ENCODE data around the gene ABCA2.
A peak's percentile ranks its signal among the peaks of the same experiment; 100 is the strongest.

ABCA2 gene, protein sequence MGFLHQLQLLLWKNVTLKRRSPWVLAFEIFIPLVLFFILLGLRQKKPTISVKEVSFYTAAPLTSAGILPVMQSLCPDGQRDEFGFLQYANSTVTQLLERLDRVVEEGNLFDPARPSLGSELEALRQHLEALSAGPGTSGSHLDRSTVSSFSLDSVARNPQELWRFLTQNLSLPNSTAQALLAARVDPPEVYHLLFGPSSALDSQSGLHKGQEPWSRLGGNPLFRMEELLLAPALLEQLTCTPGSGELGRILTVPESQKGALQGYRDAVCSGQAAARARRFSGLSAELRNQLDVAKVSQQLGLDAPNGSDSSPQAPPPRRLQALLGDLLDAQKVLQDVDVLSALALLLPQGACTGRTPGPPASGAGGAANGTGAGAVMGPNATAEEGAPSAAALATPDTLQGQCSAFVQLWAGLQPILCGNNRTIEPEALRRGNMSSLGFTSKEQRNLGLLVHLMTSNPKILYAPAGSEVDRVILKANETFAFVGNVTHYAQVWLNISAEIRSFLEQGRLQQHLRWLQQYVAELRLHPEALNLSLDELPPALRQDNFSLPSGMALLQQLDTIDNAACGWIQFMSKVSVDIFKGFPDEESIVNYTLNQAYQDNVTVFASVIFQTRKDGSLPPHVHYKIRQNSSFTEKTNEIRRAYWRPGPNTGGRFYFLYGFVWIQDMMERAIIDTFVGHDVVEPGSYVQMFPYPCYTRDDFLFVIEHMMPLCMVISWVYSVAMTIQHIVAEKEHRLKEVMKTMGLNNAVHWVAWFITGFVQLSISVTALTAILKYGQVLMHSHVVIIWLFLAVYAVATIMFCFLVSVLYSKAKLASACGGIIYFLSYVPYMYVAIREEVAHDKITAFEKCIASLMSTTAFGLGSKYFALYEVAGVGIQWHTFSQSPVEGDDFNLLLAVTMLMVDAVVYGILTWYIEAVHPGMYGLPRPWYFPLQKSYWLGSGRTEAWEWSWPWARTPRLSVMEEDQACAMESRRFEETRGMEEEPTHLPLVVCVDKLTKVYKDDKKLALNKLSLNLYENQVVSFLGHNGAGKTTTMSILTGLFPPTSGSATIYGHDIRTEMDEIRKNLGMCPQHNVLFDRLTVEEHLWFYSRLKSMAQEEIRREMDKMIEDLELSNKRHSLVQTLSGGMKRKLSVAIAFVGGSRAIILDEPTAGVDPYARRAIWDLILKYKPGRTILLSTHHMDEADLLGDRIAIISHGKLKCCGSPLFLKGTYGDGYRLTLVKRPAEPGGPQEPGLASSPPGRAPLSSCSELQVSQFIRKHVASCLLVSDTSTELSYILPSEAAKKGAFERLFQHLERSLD (N-terminal part only)

GRCh38 chr9:137027369-137028262 is at the start of gene ABCA2:
Gene ABCA2, minus strand, starts transcription at chr9:137028237. Its CDS starts 97 bp downstream, at chr9:137028140.
- DNase-seq (ENCODE audit: low read depth) = no peak

- DNase-seq (ENCODE audit: low read depth) = peak; percentile 49
Measured at GRCh38 chr9:137077010-137077747, 49.1 kb upstream of the ABCA2 start, which contains the start of gene UAP1L1. Gene UAP1L1, plus strand, starts transcription at chr9:137077517. Its CDS starts 16 bp downstream, at chr9:137077533.

DNA sequence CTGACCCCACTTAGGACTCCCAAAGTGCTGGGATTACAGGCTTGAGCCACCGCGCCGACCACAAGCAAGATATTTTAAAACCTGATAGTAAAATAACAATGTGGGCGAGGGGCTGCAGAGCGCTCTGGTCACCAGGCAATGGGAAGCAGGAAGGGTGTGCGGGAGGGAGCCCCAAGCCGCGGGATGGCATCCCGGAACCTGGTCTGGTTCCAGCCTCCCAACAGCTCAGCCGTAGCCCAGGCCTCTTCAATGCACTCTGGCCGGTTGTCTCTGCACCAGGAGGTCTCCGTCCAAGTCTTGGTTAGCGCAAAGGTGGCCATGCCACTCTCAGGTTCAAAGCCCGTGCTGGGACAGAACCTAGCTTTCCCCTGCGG is 48.6 kb upstream of the ABCA2 start:
- no peak for DNase-seq (ENCODE audit: low read depth)

DNA sequence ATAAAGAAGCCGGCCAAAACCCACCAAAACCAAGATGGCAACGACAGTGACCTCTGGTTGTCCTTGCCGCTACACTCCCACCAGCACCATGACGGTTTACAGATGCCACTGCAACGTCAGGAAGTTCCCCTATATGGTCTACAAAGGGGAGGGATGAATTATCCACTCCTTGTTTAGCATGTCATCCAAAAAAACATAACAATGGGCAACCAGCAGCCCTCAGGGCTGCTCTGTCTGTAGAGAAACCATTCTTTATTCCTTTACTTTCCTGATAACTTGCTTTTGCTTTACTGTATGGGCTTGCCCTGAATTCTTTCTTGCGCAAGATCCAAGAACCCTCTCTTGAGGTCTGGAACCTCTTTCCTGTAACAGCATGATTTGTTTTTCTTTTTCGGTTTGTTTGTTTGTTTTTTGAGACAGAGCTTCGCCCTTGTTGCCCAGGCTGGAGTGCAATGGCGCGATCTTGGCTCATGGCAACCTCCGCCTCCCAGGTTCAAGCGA is 47.3 kb upstream of the ABCA2 start:
- DNase-seq (ENCODE audit: low read depth) = no peak

DNA sequence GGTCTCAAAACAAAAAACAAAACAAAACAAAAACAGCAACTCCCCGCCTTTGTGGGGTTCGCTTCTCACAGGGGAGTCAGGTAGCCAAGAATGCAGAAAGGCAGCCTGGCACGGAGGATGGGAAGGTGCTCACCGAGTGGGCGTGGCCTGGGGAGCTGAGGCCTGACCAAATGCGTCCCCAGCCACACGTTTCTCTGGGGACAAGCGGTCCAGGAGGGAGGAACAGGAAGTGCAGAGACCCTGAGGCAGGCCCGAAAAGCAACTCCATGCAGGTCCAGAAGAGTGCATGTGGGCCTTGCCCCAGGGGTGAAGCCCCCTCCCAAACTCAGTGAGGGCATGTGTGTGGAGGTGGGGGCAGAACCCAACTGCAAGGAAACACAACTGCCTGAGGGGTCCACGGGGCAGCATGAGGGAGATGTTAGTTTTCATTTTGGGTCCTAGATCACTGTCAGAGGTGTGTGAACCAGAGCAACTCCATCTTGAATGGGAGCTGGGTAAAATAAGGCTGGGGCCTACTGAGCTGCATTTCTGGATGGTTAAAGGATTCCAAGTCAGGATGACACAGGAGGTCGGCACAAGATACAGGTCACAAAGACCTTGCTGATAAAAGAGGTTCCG is 46.7 kb upstream of the ABCA2 start:
- no peak for DNase-seq (ENCODE audit: low read depth)

DNA sequence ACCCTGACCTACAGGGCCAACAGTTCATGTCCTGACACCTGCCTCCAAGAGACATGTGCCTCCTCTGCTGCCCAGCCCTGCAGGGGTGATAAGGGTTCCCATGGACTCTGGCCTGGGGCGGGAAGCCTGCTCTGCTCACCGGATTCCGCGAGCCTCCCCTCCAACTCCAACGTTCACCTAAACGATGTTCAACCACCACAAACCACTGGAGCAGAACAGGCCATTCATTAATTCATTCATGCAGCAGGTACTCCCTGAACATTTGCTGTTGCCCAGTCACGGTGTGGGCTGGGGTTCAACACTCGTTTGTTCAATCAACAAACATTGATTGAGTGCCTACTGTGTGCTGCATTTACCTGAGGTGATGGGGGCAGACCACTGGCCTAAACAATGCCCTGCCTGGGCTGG is 46.0 kb upstream of the ABCA2 start:
- DNase-seq (ENCODE audit: low read depth) = no peak

DNA sequence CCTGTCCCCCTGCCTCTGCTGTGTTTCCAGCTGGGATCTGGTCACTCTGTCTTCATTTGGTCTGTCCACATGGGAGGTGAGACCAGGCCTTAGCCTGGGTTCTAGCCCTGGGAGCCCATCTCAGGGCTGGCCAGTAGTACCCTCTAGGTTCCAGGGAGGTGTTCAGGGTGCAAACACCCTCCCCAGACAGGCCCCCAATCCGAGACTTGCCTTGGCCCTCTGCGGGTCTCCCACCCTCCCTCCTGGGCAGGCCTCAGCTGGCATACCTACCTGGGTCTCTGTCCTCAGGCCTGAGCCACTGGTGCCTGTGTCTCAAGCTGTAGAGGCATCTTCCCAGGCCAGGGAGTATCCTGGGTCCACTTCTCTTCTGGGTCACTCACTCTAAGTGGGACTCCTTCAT is 43.2 kb upstream of the ABCA2 start:
- no peak for DNase-seq (ENCODE audit: low read depth)

DNA sequence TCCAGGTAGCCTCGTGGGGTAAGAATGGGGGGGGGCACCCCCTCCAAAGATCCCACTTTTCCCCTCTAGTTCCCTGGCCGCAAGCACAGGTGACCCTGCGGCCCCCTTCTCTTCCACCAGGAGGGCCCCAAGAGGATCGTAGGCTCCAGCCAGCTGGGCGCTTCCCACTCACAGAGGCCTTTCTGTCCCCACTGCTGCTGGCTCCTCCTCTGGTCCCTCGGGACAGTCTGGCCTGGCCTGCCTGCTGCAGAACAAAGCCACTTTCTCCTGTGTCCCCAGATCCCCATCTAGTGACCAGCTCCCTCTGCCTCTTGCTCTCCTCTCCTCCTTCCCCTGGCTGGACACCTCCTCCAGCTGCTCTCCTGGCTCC is 42.9 kb upstream of the ABCA2 start:
- DNase-seq (ENCODE audit: low read depth) = no peak

DNA sequence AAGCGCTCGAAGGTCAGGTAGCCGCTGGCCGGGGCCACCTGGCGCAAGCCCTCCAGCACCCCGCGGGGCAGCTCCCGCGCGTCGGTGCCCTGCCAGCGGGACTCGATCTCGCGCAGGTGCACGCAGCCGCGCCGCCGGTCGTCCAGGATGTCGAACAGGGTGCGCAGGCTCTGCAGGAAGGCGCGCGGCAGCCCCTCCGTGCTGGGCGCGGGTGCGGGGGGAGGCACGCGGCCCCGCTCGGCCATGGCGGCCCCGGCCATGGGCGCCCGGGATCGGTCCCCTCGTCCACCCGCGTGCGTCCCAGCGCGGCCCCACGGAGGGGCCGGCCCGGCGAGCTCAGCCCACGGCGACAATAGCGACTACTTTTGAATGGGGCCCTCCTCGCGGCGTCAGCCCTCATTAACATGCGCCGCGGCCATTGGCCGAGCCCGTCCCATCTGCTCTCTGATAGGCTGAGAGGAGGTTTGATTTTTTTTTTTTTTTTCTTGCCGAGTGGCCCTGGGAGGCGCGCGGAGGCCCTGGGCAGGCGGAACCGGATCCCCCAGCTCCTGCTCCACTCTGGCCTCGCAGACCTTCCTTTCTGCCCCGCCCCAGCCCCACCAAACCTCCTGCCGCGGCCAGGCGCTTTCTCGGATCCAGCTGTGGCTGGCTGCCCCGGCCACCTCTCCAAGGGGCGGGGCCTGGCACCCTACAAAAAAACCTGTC is 42.3 kb upstream of the ABCA2 start, which contains the start of gene SAPCD2:
Gene SAPCD2 (minus strand): TSS at position 357 of the 705 bp plus-strand sequence. CDS start 97 bp downstream, at position 260.
- DNase-seq (ENCODE audit: low read depth) = peak; percentile 77

DNA sequence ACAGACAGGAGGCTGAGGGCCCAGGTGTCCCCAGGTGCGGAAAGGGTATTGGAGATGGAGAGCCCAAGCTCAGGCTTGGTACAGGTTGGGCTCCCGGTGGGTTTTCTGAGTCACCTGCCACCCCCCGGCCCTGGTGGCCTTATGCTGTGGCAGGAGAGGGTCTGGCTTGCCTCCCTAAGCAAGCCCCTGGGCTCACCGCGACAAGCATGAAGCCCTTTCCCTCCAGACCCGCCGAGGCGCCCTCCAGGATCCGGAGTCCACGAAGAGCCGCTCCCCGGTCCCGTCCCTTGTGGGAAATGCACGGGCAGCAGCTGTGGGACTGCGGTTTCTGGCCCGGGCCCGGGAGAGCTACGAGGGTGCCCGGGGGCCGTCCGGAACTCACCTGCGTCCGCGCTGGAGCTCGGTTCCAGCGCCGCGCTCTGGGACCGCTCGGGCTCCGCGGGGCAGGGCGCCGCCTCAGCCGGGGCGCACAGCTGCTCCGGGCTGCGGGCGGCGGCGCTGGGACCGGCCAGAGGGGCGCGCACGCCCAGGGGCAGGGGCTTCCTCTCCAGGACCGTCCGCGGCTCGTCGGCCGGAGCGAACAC is 41.6 kb upstream of the ABCA2 start:
- DNase-seq (ENCODE audit: low read depth) = no peak

DNA sequence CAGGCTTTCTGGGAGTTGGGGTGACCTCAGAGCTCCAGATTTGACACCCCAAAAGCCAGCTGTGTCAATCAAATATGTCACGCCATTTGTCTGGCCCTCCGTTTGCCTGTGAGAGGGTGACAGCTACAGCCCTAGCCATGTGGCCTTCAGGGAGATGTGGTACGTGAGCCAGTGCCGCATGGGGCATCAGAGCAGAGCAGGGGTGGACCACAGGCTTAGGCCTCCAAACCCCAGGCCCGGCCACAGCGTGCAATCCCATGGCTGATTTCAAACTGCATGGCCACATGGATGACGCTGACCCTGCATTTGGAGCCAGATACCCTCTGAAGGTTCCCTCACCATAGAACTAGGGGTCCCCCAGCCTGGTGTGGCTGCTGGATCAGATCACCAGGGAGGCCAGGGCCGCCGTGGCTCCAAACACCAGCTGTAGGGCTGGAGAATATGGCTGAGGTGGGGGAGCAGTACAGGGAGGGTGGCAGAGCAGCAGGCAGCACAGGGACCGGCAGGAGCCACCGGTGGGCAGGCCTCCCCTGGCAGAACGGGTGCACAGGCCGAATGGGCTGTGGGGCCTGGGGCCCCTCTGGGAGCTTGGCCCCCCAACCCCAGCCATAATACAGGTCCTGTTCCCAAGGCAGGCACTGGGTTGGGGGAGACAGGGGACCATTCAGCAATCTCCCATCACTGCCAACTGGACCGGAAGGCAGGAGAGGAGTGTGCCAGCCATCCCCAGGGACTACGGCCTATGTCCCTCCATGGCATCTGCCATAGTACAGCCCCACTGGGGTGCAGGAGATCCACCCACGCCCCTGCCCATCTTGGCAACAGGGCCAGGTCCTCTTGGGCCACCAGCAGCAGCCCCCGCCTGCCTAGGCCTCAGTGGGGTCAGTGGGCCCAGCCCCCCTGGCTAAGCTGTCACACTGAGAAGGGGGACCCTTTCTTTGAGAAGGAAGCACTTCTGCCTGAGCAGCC is 40.8 kb upstream of the ABCA2 start:
- no peak for DNase-seq (ENCODE audit: low read depth)

DNA sequence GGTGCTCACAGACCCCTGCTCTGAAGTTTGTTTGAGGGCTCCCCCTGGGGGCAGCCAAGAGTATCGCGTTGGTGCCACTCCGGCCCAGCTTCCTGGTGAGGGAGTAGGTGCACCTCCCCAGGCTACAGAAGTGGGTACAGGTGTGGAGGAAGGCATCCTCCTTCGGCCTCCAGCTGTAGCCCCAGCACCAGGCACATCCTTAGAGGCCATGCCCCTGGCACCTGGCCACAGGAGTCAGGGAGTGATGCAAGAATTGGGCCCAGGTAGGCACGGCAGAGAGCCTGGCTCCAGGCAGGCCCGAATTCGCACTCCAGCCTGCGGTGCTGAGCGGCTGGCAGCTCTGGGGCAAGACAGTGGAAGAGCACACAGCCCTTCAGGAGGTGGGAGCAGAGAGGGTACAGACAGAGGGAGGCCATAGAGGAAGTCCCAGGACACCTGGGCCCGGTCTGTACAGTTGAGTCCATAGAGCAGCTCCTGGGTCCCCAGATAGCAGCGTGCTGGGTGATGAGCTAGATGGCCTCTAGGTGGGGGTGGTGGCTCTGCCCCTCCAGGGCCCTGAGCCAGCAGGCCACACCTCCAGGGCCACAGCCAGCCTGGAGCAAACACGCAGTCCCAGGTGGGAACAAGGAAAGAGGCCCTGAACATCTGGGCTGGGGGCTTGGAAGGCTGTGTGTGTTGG is 40.0 kb upstream of the ABCA2 start:
- peak; percentile 68 for DNase-seq (ENCODE audit: low read depth)

- no peak for DNase-seq (ENCODE audit: low read depth)
Measured at GRCh38 chr9:137066096-137066861, 38.2 kb upstream of the ABCA2 start.

DNA sequence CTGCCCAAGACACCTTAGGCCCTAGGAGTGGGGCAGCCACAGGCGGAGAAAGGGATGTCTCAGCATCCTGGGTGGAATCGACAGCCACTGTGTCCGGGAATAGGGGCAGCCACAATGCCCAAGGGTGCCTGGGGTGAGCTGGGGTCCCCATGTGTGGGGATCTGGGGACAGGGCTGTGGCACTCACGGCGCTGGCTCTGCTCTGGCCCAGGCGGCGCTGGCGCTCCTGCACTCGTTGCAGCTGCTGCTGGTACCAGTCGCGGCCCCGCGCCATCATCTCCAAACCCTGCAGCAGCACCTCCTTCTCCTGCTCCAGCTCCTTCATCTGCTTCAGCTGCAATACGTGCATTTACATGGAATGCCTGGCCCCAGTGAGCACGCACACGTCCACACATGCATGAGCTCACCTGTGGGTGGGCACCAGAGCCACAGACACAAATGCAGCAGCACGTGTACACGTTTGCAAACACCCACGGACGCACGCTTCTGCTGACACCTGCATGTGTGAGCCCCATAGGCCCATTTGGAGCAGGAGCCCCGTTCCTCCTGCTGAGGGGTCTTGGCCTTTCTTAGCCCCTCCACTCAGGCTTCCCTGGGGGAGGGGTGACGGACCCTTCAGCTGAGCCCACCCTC is 37.4 kb upstream of the ABCA2 start:
- DNase-seq (ENCODE audit: low read depth) = no peak

DNA sequence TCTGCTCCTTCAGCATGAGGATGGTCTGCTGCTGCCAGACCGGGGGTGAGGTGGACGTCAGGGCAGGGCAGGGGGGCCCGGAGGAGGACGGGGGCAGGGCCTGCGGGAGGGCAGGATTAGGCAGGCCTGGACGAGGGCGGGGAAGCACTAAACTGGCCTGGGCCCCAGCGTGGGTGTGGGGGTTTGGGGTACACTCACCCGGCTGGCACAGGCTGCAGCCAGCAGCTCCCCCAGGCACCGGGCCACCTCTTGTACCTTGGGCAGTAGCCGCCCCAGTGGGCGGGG is 36.8 kb upstream of the ABCA2 start:
- DNase-seq (ENCODE audit: low read depth) = no peak
